Spleen (tissue), 13 donors: ENCODE data around the gene SRD5A2. TPM values are rescaled to one million over a fixed set of nuclear protein-coding genes. Genes with fewer than 3 reads are reported as not detected.

ENCODE experiments used
- DNase-seq: peaks from one replicate; pipeline ENCODE4 v3.0.0-alpha.2; 2020
- H3K27ac ChIP-seq, 8 donors: fragments of 200-600 bp; sonication (generic) in 7 of 8; 1 replicate in 4 of 8; 2 replicates in 4 of 8; pipeline versions ENCODE4 v1.5.0 to v1.8.0; 2016 to 2021; ENCODE audit warnings: inconsistent platforms in 4 of 8, mild to moderate bottlenecking in 4 of 8, moderate library complexity in 1 of 8
- H3K27me3 ChIP-seq, 7 donors: fragments of 200-600 bp; sonication (generic) in 6 of 7; replicated peaks in 1 of 7; 1 replicate in 4 of 7; 2 replicates in 3 of 7; pipeline versions ENCODE4 v1.5.0 to v1.8.0; 2016 to 2021; ENCODE audit warnings: inconsistent platforms in 3 of 7, mild to moderate bottlenecking in 1 of 7
- H3K36me3 ChIP-seq, 6 donors: fragments of 200-600 bp; sonication (generic) in 5 of 6; 1 replicate in 4 of 6; 2 replicates in 2 of 6; pipeline versions ENCODE4 v1.5.0 to v1.8.0; 2016 to 2021; ENCODE audit warnings: inconsistent platforms in 2 of 6
- H3K4me1 ChIP-seq, 6 donors: fragments of 200-600 bp; sonication (generic) in 5 of 6; 1 replicate in 3 of 6; 2 replicates in 3 of 6; pipeline versions ENCODE4 v1.5.0 to v1.8.0; 2016 to 2021; ENCODE audit warnings: inconsistent platforms in 3 of 6
- H3K4me3 ChIP-seq, 8 donors: fragments of 200-600 bp; sonication (generic) in 7 of 8; 1 replicate in 4 of 8; 2 replicates in 4 of 8; pipeline versions ENCODE4 v1.5.0 to v1.8.0; 2016 to 2021; ENCODE audit warnings: inconsistent platforms in 4 of 8, mild to moderate bottlenecking in 4 of 8, moderate library complexity in 2 of 8
- H3K9me3 ChIP-seq, 8 donors: fragments of 200-600 bp; sonication (generic) in 7 of 8; 1 replicate in 4 of 8; 2 replicates in 4 of 8; pipeline versions ENCODE4 v1.5.0 to v1.8.0; 2016 to 2021; ENCODE audit warnings: inconsistent platforms in 4 of 8
- CTCF ChIP-seq, 11 experiments: fragments of 200-600 bp in 7 of 11; fragments of 450-650 bp in 4 of 11; sonication (generic) in 4 of 11; IDR thresholded peaks in 8 of 11; conservative IDR thresholded peaks in 3 of 11; 1 replicate in 7 of 11; 2 replicates in 4 of 11; pipeline versions ENCODE4 v1.4.0 to v1.8.0; 2016 to 2021; ENCODE audit warnings: antibody characterized with exemption in 11 of 11, inconsistent platforms in 4 of 11, mild to moderate bottlenecking in 1 of 11
- POLR2A ChIP-seq, 3 donors: fragments of 450-650 bp; IDR thresholded peaks; one replicate each; pipeline ENCODE4 v1.5.1; 2017; ENCODE audit warnings: antibody characterized with exemption in 3 of 3, mild to moderate bottlenecking in 1 of 3
- POLR2AphosphoS5 ChIP-seq, 3 donors: sonication (generic); formaldehyde crosslinking; IDR thresholded peaks; one replicate each; pipeline ENCODE4 v1.5.1; 2017; ENCODE audit warnings: antibody characterized with exemption in 3 of 3
- WGBS, 5 donors: extraction: QIAGEN DNeasy Blood & Tissue Kit in 3 of 5; methylation state at CpG; one replicate each; pipeline versions ENCODE4 v1.1.5 to v1.1.7; 2013 to 2018; 5-methylcytosine and 5-hydroxymethylcytosine counted together
- intact Hi-C: fragments of 100-400 bp; cut with DNase I; formaldehyde crosslinking; loops from one replicate; pipeline ENCODE4 v1.15.0; 2023; ENCODE audit warnings: low total_unique reads
- long read RNA-seq, 2 donors: transcript quantifications; one replicate each; lab custom pipeline, GENCODE V29; 2026
- polyA plus RNA-seq, 3 donors: library from polyadenylated mRNA; stranded (reverse); fragments of 200-250 nt; gene quantifications; one replicate each; pipeline ENCODE4 v1.2.1, GENCODE V29; 2013
- total RNA-seq, 7 donors: library from RNA; depleted of rRNA in 3 of 7; stranded (reverse); fragments of >200 nt in 3 of 7; fragmentation: NEBNext Ultra II Directional in 4 of 7; extraction: Animal tissue kit (Norgen Biotek cat#: 25700) in 4 of 7; gene quantifications; one replicate each; pipeline versions ENCODE4 v1.1.0 to v1.2.1, GENCODE V29; 2016 to 2021
- donor health status: healthy with polysubstance abuse.
- donor health status: DM: no; HTN: no; CAD: no; lungs with moderate emphysema.
- donor health status: DM: no; HTN: no; CAD: no.
- donor health status: Bipolar disorder and iron deficiency.
- donor health status: healthy.
- donor health status: DM: no; HTN: no; CAD: no.
- donor health status: DM: yes; HTN: yes; CAD: no.

Gene SRD5A2
- total RNA-seq: not detected
- under 1 TPM in 2 of 3 donors, not detected in 1; 0.02 to 0.06 TPM for polyA plus RNA-seq
- long read RNA-seq, donor 1: 0 reads
- long read RNA-seq, donor 2: 0 reads

DNA sequence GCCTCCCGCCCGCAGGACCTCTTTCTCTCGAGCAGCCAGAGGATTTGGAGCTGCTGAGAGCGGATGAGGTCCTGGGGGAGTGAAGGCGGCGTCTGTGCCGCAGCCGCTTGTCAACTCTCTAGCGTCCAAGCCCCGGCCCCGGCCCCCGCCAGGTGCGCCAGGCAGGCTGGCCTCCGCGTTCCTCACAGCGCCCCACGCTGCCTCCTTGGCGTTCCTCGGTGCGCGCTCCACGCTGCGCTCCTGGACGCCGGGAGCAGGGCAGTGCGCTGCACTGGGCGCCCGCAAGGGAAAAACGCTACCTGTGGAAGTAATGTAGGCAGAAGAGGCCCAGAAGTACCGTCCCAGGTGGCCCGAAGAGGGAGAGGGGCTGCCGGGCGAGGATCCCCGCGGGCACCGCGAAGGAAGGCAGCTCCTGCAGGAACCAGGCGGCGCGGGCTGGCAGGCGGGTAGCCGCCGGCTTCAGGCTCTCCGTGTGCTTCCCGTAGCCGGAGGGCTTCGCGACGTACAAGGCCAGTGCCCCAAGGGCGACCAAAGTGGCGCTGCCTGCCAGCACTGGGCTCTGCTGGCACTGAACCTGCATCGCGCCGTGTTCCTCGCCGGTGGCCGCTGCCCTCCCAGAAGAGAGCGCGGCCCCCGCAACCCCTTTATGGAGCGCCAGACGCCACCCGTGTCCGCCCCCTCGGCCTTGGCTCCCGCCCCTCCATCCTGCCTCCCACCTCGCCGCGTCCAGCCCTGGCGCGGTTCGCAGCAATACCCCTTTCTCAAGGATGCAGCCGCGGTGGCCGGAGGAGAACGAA is at the start of gene SRD5A2:
Gene SRD5A2, minus strand, starts transcription at position 618 of the 797 bp plus-strand sequence. Its CDS starts 38 bp downstream, at position 580.
- intact Hi-C loops: no loop called here
- no peak for DNase-seq
- peaks cover 0 to 8% (median 0%) of the 10 kb centered on the region in 6 donors for H3K4me1 ChIP-seq
- H3K9me3 ChIP-seq: no peaks in the 10 kb centered on the region
- H3K36me3 ChIP-seq: no peaks in the 10 kb centered on the region
- WGBS, 5 donors: 3 to 15% (median 7%) methylated on average over 42 to 76 of the region's 76 CpGs
- H3K4me3 ChIP-seq: peak within 1 kb of the TSS in 1 of 8 donors; percentile 13
- peaks cover 0 to 46% (median 17%) of the 10 kb centered on the region in 7 donors for H3K27me3 ChIP-seq
- H3K27ac ChIP-seq: no peak within 1 kb of the TSS
- TF ChIP-seq POLR2A (IDR thresholded peaks at IDR 0.05): no peak
- no peak for TF ChIP-seq CTCF (IDR thresholded peaks at IDR 0.05 in 8 of 11, conservative IDR thresholded peaks at IDR 0.05 in 3 of 11)
- TF ChIP-seq POLR2AphosphoS5 (IDR thresholded peaks at IDR 0.05): no peak

DNA sequence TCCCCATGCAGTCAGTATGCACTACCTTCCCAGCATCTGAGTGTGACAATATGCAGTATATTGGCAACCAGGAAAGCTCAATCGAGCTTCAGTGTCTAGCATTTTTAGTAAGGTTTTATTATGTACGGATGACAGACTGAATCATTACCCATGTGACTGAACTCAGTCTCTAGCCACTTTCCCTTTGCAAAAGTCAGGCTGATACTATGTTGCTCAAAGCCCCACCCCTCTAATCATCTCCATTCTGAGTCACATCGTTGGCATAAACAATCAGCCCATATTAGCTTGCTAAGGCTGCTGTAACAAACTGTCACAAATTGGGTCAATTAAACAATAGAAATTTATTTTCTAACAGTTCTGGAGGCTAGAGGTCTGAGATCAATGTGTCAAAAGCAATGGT is 25.8 kb upstream of the SRD5A2 start:
- DNase-seq: no peak
- peaks cover 0 to 72% (median 56%) of the 10 kb centered on the region in 8 donors for H3K9me3 ChIP-seq
- no peaks in the 10 kb centered on the region for H3K4me1 ChIP-seq
- 67 to 87% (median 84%) methylated on average over 3 of the region's 3 CpGs for WGBS, 5 donors
- TF ChIP-seq POLR2AphosphoS5 (IDR thresholded peaks at IDR 0.05): no peak
- TF ChIP-seq CTCF (IDR thresholded peaks at IDR 0.05 in 8 of 11, conservative IDR thresholded peaks at IDR 0.05 in 3 of 11): no peak
- TF ChIP-seq POLR2A (IDR thresholded peaks at IDR 0.05): no peak
- intact Hi-C loops: no loop called here
- no peaks in the 10 kb centered on the region for H3K36me3 ChIP-seq
- no peak overlapping the region for H3K4me3 ChIP-seq
- H3K27ac ChIP-seq: no peak overlapping the region
- no peaks in the 10 kb centered on the region for H3K27me3 ChIP-seq

DNA sequence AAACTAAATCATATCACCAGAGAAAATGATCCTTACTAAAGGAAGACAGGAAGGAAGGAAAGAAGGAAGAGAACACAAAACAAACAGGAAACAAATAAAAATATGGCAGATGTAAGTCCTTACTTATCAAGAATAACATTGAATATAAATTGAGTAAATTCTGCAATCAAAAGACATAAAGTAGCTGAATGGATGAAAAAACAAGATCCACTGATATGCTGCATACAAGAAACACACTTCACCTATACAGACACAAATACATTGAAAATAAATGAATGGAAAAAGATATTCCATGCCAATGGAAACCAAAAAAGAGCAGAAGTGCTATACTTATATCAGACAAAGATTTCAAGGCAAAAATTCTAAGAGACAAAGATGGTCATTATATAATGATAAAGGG is 18.0 kb upstream of the SRD5A2 start:
- Histone ChIP-seq H3K4me3 (no peak overlapping the region), H3K36me3 (no peaks in the 10 kb centered on the region), H3K27me3 (no peaks in the 10 kb centered on the region), H3K27ac (no peak overlapping the region), H3K9me3 (peaks cover 0 to 96% (median 79%) of the 10 kb centered on the region in 8 donors), H3K4me1 (no peaks in the 10 kb centered on the region)
- TF ChIP-seq POLR2A (IDR thresholded peaks at IDR 0.05) (no peak), POLR2AphosphoS5 (IDR thresholded peaks at IDR 0.05) (no peak), CTCF (IDR thresholded peaks at IDR 0.05 in 8 of 11, conservative IDR thresholded peaks at IDR 0.05 in 3 of 11) (no peak)
- intact Hi-C loops: no loop called here
- no peak for DNase-seq

GRCh38 chr2:31586230-31586629 is 5.5 kb upstream of the SRD5A2 start:
- TF ChIP-seq CTCF (IDR thresholded peaks at IDR 0.05 in 8 of 11, conservative IDR thresholded peaks at IDR 0.05 in 3 of 11) (no peak), POLR2AphosphoS5 (IDR thresholded peaks at IDR 0.05) (no peak), POLR2A (IDR thresholded peaks at IDR 0.05) (no peak)
- Histone ChIP-seq H3K27me3 (peaks cover 0 to 26% (median 5%) of the 10 kb centered on the region in 7 donors), H3K4me3 (no peak overlapping the region), H3K27ac (no peak overlapping the region), H3K9me3 (peaks cover 0 to 25% (median 9%) of the 10 kb centered on the region in 8 donors), H3K36me3 (no peaks in the 10 kb centered on the region), H3K4me1 (no peaks in the 10 kb centered on the region)
- intact Hi-C loops: no loop called here
- no peak for DNase-seq
